Peyer's patch (tissue), 4 donors: ENCODE data around the gene NUP188. TPM values are rescaled to one million over a fixed set of nuclear protein-coding genes. Genes with fewer than 3 reads are reported as not detected.

Source experiments
- DNase-seq, 3 donors: peaks; one replicate each; pipeline ENCODE4 v3.0.0-alpha.2; 2017 to 2019
- H3K27ac ChIP-seq, 4 donors: fragments of 200-600 bp; sonication (generic); one replicate each; pipeline ENCODE4 v1.5.1; 2016 to 2019
- H3K27me3 ChIP-seq, 2 donors: fragments of 200-600 bp; sonication (generic); one replicate each; pipeline ENCODE4 v1.5.1; 2019
- H3K36me3 ChIP-seq, 3 donors: fragments of 200-600 bp; sonication (generic); one replicate each; pipeline ENCODE4 v1.5.1; 2016 to 2019
- H3K4me1 ChIP-seq, 4 donors: fragments of 200-600 bp; sonication (generic); one replicate each; pipeline ENCODE4 v1.5.1; 2016 to 2019
- H3K4me3 ChIP-seq, 4 donors: fragments of 200-600 bp; sonication (generic); 1 replicate in 3 of 4; 2 replicates in 1 of 4; pipeline ENCODE4 v1.5.1; 2016 to 2019; ENCODE audit warnings: mild to moderate bottlenecking in 1 of 4
- H3K9me3 ChIP-seq, 4 donors: fragments of 200-600 bp; sonication (generic); one replicate each; pipeline ENCODE4 v1.5.1; 2016 to 2019; ENCODE audit warnings: mild to moderate bottlenecking in 1 of 4
- CTCF ChIP-seq, 6 experiments: fragments of 450-650 bp in 4 of 6; fragments of 200-600 bp in 2 of 6; sonication (generic) in 1 of 6; IDR thresholded peaks; one replicate each; pipeline ENCODE4 v1.5.1; 2017 to 2019; ENCODE audit warnings: antibody characterized with exemption in 6 of 6, mild to moderate bottlenecking in 3 of 6, moderate library complexity in 1 of 6
- POLR2A ChIP-seq, 2 donors: fragments of 450-650 bp; IDR thresholded peaks; one replicate each; pipeline ENCODE4 v1.5.1; 2017; ENCODE audit warnings: antibody characterized with exemption in 2 of 2, mild to moderate bottlenecking in 2 of 2, moderate library complexity in 2 of 2
- total RNA-seq, 4 donors: library from RNA; depleted of rRNA; stranded (reverse); fragments of >200 nt; gene quantifications; one replicate each; pipeline ENCODE4 v1.1.0, GENCODE V29; 2016

The NUP188 gene
- total RNA-seq, 4 donors from 2014 or later: 28.2 to 101 (median 47.9) TPM

GRCh38 chr9:129009584-129010141 lies 62.2 kb downstream of the NUP188 start:
- Histone ChIP-seq H3K4me1 (peaks cover 0 to 3% (median 0%) of the 10 kb centered on the region in 4 donors), H3K27me3 (no peaks in the 10 kb centered on the region), H3K27ac (no peak overlapping the region), H3K9me3 (no peaks in the 10 kb centered on the region), H3K36me3 (peaks cover 0 to 92% (median 0%) of the 10 kb centered on the region in 3 donors), H3K4me3 (no peak overlapping the region)
- TF ChIP-seq POLR2A (IDR thresholded peaks at IDR 0.05) (no peak), CTCF (IDR thresholded peaks at IDR 0.05) (no peak)
- DNase-seq: no peak

DNA sequence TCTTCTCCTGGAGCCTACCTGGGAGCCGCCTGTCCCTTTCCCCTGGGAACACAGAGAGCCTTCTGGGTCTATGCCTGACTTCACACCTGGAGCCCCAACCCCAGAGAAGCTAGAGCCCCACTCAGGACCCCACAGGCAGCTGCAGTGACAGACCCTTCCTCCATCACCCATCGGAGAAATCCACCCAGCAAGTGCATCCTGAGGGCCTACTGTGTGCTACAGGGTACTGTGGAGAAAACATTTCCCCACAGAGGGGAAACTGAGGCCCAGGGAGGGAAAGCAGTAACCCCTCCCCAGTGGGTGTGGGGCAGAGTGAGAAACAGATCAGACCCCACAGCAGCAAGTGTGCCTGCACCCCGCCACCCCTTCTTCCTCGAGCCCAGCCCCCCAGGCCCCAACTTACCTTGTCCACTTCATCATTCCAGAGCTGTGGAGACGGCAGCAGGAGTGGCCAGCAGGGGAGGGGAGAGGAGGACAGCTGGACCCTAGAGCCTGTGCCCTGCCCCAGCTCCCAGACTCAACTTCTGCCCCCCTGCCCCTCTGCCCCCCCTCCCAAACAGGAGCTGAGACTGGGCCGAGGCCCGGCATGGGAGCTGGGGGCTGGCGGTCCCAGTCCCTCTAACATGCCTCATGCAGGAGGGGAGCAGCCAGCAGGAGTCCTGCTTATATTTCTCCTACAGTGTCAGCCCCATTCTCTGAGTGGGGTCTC lies 62.9 kb downstream of the NUP188 start:
- H3K4me3 ChIP-seq: no peak overlapping the region
- DNase-seq: no peak
- peaks cover 0 to 3% (median 0%) of the 10 kb centered on the region in 4 donors for H3K4me1 ChIP-seq
- no peaks in the 10 kb centered on the region for H3K27me3 ChIP-seq
- H3K9me3 ChIP-seq: no peaks in the 10 kb centered on the region
- peaks cover 0 to 92% (median 0%) of the 10 kb centered on the region in 3 donors for H3K36me3 ChIP-seq
- no peak for TF ChIP-seq POLR2A (IDR thresholded peaks at IDR 0.05)
- TF ChIP-seq CTCF (IDR thresholded peaks at IDR 0.05): no peak
- H3K27ac ChIP-seq: no peak overlapping the region

DNA sequence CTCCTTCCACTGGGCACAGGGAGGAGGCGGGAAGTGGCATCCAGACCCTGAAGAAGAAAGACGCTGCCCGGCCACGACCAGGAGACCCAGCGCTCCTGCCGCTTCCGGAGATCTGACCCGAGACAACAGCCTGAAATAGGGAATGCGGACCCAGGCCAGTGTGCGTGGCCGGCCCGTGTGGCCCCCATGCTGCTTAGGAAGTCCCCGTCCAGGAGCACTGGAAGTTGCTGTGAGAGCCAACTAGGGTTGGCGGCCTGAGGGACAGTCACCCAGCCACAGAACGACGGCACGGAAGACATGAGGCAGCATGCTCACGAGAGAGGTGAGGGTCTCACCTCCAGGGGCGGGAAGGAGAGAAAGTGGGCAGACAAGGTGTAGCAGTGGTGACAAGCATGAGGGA lies 63.7 kb downstream of the NUP188 start:
- Histone ChIP-seq H3K36me3 (peaks cover 0 to 91% (median 0%) of the 10 kb centered on the region in 3 donors), H3K27me3 (no peaks in the 10 kb centered on the region), H3K4me3 (no peak overlapping the region), H3K9me3 (no peaks in the 10 kb centered on the region), H3K27ac (no peak overlapping the region), H3K4me1 (peaks cover 0 to 3% (median 0%) of the 10 kb centered on the region in 4 donors)
- no peak for DNase-seq
- TF ChIP-seq CTCF (IDR thresholded peaks at IDR 0.05) (no peak), POLR2A (IDR thresholded peaks at IDR 0.05) (no peak)

DNA sequence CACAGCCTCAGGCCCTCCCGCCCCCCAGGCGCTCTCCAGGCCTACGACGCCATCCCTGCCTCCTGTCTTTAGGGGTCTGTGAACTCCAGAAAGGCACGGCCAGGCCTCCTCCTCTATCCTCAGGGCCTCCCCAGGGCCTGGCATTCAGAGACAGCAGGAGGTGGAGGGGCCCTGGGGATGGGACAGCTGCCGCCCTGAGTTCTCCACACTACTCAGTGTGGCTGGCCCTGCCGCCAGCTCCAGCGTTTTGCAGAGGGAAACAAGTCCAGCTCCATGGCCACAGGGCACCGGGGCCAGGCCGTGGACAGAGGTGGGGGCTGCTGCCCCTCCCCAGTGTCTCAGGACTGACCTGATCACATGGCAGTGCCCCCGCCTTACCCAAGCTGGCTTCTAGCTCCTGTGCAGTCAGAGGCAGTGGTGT lies 64.3 kb downstream of the NUP188 start:
- H3K36me3 ChIP-seq: peaks cover 0 to 86% (median 0%) of the 10 kb centered on the region in 3 donors
- no peak for DNase-seq
- no peak overlapping the region for H3K4me3 ChIP-seq
- no peaks in the 10 kb centered on the region for H3K27me3 ChIP-seq
- no peak for TF ChIP-seq CTCF (IDR thresholded peaks at IDR 0.05)
- no peak for TF ChIP-seq POLR2A (IDR thresholded peaks at IDR 0.05)
- H3K4me1 ChIP-seq: no peaks in the 10 kb centered on the region
- no peak overlapping the region for H3K27ac ChIP-seq
- no peaks in the 10 kb centered on the region for H3K9me3 ChIP-seq

GRCh38 chr9:129012343-129012742 lies 64.8 kb downstream of the NUP188 start:
- TF ChIP-seq POLR2A (IDR thresholded peaks at IDR 0.05) (no peak), CTCF (IDR thresholded peaks at IDR 0.05) (no peak)
- peaks cover 0 to 87% (median 0%) of the 10 kb centered on the region in 3 donors for H3K36me3 ChIP-seq

More at GRCh38 chr9:129012343-129012742, 64.8 kb downstream of the NUP188 start:
- DNase-seq: no peak
- Histone ChIP-seq H3K4me1 (no peaks in the 10 kb centered on the region), H3K27ac (no peak overlapping the region), H3K4me3 (no peak overlapping the region), H3K27me3 (no peaks in the 10 kb centered on the region), H3K9me3 (no peaks in the 10 kb centered on the region)
